NCI-H774 (cell line): Measurements from ENCODE around the gene MAP3K4.

Experiments used
- DNase-seq: peaks from one replicate; lab custom pipeline; 2025; lab: John Stamatoyannopoulos, UW

MAP3K4 gene

DNA sequence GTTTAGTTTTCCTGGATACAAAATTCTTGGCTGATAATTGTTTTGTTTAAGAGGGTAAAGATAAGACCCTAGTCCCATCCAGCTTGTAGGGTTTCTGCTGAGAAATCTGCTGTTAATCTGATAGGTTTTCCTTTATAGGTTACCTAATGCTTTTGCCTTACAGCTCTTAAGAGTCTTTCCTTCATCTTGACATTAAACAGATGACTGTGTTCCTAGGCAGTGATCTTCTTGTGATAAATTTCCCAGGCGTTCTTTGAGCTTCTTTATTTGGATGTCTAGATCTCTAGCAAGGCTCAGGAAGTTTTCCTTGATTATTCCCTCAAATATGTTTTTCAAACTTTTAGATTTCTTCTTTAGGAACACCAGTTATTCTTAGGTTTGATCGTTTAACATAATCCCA, 134.0 kb downstream of the MAP3K4 start:
- DNase-seq, result no peak

DNA sequence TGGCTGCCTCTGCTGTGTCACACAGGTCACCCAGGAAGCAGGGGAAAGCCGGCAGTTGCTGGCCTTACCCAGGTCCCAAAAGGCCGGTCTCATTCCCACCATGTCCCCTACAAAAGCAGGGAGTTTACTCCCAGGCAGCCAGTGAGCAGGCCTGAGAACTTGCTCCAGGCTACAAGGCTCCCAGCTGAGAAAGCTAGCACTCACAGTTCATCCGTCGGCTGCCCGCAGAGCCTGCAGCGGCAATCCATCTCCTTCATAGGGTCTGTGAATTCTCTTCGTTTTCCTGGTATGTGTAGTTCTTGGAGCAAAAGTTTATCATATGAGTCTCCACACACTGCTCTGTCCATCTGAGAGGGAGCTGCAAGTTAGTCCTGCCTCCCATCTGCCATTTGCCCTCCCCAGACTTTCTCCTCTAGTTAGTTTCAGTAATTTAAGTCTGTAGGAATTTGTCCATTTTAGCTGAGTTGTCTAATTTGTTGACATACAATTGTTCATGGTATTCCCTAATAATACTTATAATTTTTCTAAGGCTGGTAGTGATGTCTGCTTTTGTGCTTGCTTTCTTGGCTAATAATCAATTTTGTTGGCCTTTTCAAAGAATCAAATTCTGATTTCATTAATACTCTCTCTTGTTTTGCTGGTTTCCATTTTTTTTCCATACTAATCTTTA, 135.6 kb downstream of the MAP3K4 start:
- no peak for DNase-seq

DNA sequence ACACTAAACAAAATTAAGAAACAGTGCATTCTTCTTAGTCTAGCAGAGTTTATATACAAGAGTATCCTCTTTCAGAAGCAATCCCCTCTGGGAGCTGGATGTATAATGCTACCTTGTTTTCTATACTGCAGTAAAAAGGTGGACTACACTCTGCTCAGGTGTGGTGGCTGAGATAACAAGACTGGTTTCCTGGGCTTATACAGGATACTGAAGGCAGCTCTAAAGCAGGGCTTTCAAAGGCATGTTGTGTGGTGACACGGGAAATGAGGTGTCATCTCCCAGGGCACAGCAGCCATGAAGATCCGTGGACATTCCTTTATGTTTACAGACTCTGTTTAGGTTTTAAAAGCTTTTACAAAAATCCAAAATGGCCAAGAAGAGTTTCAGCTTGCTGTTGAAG, 136.7 kb downstream of the MAP3K4 start:
- no peak for DNase-seq

DNA sequence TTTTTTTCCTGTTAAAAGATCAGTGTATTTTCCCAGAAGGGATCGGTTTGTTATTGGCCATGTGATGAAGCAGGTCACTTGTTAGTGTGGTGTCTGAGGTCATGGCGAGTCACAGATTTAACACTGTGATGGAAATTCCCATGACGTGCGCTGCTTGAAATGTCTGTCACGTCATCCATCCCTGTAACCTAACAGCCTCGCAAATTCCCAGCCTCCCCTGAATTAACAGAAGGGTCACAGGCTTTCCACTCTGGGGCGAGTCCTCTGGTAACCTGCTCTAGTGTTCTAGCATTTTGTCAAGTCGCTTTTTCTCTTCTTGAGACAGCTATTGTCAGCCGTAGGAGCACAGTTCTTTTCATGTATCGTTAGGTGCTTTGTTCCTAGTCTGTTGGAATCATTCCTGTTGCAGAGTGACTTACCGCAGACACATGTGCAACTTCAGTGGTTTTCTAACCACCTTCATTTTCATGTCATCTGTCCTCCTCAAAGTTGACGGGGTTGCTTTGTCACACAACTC, 137.2 kb downstream of the MAP3K4 start:
- no peak for DNase-seq

DNA sequence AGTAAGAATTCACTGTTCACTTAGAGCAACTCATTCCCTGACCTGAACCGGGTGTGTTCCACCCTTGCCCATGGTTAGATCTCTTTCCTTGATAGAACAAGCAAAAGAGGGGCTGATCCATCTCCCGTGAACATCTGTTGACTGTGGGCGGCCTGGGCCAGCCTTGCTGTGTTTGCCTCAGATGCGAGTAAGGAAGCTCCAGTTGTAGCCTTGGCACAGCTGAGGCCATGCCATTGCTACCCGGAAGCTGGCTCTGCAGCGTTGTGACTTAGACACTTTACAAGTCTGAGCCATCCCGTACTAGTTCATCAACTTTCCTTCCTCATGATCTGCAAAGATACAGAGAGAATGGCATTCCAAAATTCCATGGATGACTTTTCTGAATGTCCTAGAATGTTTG, 139.0 kb downstream of the MAP3K4 start:
- DNase-seq, result no peak

DNA sequence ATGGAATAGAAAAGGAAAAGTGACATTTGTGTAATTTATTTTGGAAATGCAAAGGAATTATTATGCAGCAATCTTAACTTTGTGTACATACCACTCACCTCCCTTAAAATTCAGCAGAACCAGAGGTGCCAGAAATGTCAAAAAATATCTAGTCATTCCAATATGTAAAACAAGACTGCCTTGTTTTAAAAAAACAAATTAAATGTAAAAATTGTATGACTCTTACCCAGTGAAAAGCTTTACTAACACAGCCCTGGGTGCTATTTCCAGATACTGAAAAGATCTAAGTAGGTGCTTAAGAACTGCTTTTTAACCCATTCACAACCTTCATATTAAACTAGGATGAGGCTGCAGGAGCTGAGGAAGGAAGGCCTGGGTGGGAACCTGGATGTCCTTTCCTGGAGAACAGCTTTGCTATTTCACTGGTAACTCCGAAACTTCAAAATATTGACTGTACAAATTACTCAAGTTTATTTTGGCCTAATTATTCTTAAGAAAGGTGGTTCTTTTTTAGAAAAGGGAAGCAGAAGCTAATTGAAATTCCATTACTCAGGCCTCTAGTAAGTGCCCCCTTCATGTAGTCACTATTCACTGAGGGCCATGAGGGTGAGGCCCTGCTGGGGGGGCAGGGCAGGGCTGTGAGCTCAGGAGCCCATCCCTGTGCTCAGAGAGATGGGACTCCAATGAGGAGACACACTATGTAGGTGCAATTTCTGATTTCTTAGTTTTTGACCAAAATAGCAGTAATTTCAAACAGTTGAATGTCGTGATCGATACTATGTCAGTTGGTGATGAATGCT, 139.6 kb downstream of the MAP3K4 start:
- no peak for DNase-seq

DNA sequence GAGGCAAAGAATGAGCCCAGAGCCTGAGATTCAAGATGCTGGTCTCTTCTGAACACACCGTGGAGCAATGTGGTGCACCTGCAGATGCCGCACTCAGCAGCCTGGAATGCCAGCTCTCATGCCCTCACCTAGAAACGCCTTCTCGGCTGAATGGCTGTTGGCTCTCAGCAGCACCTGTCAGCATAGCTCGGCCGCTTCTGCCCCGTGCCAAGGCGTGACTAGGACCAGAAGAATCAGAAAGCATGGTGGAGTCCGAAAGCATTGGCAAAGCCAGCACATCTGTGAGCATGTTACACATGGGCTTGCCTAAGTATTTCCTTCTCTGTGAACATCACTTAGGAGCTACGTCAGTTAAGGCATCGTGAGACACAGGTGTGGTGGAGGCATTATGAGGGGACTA, 140.8 kb downstream of the MAP3K4 start:
- no peak for DNase-seq

DNA sequence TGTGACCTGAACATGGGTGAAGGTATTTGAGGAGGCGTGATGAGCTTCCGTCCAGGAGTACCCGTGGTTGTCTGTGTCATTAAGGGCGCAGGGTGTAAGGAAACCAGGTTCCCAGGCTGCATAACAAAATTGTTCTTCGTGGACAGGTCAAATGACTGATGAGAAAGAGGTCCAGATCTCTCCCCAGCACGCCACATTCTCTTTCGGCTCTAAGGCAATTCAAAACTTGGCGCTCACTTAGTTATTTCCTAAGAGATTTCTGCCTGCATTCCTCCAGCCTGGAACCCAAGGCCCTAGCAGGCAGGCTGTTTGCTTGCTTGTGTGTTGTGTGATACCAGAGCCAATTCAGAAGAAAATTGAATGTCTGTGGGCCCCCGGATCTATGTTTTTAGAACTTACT, 142.4 kb downstream of the MAP3K4 start:
- DNase-seq, result no peak

DNA sequence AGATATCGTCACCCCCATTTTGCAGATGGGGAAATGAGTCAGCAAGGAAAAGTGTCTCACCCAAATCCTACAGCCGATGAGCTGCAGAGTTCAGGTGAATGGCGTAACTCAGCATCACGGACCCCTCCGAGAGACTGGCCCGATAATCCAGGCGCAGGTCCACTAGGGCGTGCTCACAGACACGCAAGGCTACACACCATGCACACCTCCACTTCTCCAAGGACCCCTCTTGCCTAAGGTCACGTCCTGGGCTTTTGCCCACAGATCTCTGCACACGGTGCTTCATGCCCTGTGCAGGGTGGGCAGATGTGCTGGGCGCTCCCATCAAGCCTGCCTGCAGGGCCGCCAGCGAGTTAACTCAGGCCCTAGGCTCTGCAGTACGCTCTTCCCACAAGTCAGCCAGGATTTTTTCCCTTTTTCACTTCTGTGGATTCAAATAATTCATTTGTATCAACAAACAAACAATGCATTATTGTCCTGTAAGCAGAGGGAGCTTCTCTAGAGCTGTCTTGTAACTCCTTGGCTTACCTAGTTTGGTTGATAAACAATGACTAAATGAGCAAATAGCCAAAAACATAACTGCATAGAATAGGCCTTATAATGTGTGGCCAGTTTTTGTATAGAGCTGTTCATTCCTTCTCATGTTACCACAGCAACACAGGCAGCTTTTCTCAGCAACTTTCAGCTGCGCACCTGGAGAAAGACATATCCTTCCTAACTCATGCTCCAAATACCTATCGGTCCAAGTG, 143.2 kb downstream of the MAP3K4 start:
- DNase-seq, result no peak

DNA sequence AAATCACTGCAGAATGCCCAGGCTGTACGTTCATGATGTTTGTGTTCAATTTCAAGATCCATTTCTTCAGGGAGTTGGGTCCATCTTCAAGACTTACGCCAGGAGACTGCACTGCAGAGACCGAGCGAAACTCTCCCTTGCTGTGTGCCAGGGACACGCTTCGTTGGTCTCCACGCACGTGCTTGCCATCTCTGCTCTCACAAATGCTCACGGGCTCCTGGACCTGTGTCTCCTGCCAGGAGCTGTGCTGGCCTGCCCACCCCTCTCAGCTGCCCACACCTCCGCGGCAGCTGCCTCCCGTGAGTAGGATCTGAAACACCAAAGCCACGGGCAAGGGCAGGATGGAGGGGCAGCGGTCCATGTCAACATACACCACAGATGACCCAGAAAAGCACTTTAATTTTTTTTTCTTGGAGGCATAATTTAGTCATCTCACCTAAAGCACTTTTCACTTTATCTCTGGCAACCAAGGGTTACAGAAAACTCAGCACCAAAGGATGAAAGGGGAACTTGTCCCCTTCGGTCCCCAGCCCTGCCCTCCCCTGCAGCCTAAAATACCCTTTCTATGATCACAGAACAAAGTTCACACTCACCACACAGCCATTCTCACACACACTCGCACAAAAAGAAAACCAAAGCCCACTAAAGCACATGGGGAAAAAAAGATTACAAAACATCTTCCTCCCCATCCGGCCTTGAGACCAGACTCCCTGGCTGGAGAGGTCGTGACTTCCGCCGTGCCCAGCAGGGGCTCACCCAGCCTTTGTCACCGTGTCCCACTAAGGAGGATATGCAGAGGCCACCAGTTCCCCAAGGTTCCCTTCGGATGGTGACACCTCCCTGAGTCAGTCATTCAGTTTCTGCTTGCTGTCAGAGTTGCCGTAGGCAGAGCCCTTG, 144.4 kb downstream of the MAP3K4 start:
- no peak for DNase-seq

DNA sequence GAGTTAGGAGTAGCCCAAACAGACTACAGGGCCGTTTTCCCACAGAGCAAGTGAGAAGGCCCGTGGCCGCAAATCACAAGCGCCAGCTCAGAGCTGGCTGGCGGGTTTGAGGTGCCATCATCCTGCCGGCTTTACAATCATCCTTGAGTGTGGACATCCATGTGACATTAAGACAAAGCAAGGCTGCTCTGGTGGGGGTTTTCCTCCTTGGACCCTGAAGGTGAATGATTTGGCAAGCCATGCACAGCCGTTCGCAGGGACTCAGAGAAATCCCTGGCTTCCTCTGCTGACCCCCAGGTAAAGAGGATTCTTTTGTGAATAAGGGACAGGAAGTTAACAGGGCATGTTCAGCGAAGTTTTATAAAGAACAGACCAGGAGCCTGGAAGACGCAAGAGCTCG, 145.1 kb downstream of the MAP3K4 start:
- no peak for DNase-seq

DNA sequence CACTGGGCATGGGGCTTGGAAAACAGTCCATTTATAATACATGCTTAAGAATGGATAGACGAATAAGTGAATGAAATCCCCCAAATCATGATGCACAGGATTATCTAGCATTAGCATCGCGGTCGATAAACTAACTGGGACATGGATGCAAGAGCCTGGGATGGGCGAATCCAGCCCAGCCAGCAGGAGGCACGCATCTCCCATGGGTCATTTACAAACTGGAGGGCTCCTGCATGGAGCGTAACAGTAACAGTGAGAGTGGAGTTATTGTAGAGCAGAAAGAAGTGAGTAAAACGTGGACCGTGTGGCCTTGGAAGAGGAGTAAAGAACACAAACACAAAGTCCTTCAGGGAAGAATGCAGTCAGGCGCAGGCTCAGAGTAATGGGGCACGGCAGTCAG, 145.8 kb downstream of the MAP3K4 start:
- DNase-seq, result no peak

DNA sequence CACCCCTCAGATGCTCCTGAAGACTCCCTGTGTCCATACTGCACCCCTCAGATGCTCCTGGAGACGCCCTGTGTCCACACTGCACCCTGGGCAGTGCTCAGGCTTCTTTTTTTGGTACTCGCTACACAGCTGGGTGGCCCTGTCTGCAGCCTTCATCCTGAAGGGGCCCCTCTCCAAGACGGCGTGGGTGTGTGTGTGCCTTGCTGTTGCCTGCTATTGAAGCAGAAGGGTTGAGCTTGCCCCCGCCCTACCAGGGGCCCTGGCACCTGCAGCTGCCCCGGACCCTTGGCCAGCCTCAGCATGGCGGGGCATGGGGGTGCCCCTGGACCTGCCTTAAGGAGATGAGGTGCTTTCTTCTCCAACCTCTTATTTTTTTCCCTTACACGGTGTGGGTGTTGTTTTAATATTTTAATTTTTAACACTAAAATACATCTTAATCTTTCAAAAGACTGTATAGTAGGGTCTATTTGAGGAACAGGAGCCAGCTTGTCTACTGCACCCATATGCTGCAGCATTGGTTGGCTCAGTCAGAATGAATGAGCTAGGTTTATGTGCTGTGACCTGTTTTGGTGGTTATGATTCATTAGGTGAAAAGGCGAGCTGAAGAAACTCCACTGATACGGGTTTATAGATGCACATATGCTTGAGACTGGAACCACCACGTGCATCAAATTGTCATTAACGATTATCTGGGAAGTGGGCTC, 146.4 kb downstream of the MAP3K4 start:
- DNase-seq, result no peak

DNA sequence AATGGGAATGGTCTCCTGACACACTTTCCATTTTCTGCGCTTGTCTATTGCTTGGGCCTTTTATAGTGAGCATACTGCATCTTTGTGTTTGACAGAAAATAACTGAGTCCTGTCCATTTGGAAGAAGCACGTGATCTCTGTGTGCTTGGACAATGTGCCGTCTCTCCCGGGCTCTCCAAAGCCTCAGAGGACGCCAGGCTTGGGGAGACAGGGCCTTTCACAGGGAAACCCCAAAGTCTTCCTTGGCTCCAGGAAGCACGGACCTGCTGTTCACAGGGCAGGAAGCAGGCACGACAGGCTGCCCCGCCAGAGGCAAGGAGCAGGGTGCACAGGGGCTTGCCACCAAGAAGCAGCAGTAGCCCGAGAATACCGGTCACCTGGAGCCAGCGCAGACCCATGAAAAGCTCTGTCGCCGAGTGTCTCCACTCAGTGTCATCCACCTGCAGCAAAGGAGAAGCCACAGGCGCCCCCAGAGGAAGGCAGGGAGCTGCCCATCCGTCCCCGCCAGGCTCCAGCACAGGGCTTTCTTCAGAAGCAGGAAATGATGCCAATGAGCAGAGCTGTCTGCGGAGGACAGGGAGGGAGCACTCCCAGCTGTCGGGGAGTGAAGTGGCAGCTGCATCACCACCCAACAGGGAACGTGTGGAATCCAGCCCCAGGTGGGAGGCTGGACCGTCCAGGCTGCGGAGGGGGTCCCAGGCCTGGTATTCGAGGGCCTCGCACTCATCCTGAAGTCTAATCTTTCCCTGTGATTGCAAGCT, 147.2 kb downstream of the MAP3K4 start:
- no peak for DNase-seq

DNA sequence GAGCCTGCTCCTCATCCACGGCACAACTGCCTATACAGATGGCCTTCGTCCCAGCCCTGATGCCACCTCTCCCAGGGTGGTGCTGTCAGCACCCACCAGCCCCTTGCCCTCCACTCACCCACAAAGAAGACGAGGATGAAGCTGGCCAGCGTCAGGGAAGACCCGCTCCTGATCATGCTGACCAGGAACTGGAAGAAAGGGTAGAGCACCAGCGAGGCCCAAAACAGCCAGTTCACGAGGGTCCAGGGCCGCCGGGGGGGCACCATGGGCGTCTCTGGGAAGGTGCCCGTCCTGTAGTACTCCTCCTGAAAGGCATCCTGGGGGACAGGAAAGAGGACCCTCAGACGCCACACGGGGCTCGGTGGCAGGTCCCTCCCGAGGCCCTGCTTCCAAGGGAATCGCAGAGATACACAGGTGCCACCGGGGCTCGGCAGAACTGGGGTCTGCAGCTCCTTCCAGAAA, 147.8 kb downstream of the MAP3K4 start:
- no peak for DNase-seq

DNA sequence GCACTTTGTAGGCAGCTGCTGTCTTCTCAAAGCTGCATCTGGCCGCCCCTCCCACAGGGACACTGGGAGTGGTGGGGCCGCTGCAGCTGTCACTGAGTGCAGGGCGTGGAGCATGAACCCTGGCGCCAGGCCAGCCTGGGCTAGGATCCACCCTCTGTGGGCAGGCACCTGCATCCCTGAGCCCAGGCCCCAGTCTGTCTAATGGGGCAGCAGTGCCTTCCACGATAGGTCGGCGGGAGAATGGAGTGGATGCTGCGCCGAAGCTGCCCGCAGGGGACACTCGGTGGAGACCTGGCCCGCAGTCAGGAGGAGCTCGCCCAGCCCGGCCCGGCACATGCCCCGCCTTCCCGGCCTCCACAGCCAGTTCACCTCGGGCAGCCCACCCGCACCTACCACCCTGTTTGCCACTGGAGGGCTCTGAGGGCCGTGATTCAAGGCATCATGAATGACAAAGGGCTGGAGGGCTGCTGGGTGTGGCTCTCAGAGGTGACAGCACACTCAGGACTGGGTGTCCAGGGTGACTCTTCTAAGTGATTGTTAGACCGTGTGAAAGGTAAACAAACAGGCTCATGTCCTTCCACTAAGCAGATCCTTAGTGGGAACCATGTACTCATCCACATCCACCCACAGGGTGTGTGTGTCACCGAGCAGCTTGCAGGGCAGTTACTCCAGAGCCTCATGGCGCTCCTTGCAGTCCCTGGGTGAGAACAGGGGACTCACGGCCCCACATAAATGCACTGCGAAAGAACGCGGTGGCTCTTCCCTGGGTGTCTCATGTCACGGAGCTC, 148.4 kb downstream of the MAP3K4 start:
- DNase-seq, result no peak

DNA sequence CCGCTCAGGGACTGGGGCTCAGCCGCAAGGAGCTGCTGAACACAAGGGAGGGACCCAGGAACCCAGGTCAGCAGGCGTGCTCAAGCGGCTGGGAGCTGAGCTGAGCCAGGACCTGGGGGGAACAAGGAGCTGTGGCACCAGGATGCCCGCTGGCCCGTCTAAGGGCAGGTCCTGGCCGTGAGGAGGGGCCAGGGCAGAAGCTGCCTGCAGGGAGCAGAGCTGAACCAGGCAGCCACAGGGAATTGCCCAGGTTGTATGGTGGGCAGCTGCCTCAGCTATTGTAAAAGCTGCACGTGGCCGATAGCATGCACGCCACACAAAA, 148.9 kb downstream of the MAP3K4 start:
- DNase-seq, result no peak

DNA sequence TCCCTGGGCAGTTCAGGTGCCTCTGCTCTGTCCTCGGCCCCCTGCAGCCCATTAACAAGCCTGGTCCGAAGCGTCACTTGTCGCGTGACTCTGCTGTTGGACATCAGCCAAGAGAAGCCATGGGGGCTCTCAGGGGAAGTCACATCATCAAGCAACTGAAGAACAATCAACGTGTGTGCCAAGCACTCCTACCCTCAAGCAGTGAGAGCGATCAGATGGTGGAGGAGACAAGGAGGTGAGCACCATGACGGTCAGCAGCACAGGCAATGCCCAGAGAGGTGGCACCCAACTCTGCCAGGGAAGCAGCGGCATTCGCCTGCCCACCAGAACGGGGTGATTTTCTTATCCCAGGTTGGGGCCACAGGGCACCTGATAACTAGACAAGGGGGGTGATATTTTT, 149.6 kb downstream of the MAP3K4 start:
- DNase-seq, result no peak

DNA sequence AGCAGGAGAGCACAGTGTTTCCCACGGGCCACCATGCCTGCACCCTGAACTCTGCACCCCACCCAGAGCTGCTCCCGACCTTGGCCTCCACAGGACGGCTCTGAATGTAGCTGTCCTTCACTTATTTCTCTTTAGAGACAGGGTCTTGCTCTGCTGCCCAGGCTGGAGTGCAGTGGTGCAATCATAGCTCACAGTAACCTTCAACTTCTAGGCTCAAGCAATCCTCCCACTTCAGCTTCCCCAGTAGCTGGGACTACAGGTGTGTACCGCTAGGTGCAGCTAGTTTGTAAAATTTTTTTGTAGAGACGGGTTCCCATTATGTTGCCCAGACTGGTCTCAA, 151.4 kb downstream of the MAP3K4 start:
- DNase-seq, result no peak
